ENCODE measurements around the gene SLC7A10.

GRCh38 chr19:33194886-33195644 lies 30.6 kb downstream of the SLC7A10 start:
- no peak for TF ChIP-seq CTCF (conservative IDR thresholded peaks at IDR 0.05; ENCODE audit: low read length)
- no peak for TF ChIP-seq EZH2phosphoT487 (IDR thresholded peaks at IDR 0.05; ENCODE audit: borderline replicate concordance, low read depth, low read length)
